Right lobe of liver (tissue), 4 donors: ENCODE results near the gene PNMA8C.

ENCODE experiments used
- CTCF ChIP-seq, 4 donors: fragments of 200-600 bp in 3 of 4; fragments of 450-650 bp in 1 of 4; IDR thresholded peaks; one replicate each; pipeline versions ENCODE4 v1.5.1 to v1.8.0; 2016 to 2022; ENCODE audit warnings: antibody characterized with exemption in 4 of 4, mild to moderate bottlenecking in 2 of 4
- POLR2A ChIP-seq: fragments of 450-650 bp; IDR thresholded peaks from one replicate; pipeline ENCODE4 v1.6.1; 2017; ENCODE audit warnings: antibody characterized with exemption, mild to moderate bottlenecking
- donor health status: DM: no; HTN: no; CAD: no.
- donor health status: DM: no; HTN: no; CAD: no.
- donor health status: DM: no; HTN: yes; CAD: no.

GRCh38 chr19:46466536-46467196 is 37.9 kb upstream of the PNMA8C start:
- TF ChIP-seq CTCF (IDR thresholded peaks at IDR 0.05) (no peak), POLR2A (no peak)
